GM19324 (cell line): ENCODE results near the gene RNF26.

Experiments used
- ATAC-seq: cut with Tn5 transposase; IDR thresholded peaks from one replicate; pipeline ENCODE4 v1.9.1; 2021; ENCODE audit warnings: mild to moderate bottlenecking, moderate library complexity; ENCODE audit not compliant: unreplicated experiment, low FRiP score

RNF26 gene

DNA sequence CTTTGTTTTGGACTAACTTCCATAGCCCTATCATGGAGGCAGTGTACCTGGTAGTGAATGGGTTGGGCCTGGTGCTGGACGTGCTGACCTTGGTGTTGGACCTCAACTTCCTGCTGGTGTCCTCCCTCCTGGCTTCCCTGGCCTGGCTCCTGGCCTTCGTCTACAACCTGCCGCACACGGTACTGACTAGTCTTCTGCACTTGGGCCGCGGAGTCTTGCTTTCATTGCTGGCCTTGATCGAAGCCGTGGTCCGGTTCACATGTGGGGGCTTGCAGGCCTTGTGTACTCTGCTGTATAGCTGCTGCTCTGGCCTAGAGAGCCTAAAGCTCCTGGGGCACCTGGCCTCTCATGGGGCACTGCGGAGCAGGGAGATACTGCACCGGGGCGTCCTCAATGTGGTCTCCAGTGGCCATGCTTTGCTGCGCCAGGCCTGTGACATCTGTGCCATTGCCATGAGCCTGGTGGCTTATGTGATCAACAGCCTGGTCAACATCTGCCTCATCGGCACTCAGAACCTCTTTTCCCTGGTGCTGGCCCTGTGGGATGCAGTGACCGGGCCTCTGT, 846 bp downstream of the RNF26 start:
- ATAC-seq, result no peak

DNA sequence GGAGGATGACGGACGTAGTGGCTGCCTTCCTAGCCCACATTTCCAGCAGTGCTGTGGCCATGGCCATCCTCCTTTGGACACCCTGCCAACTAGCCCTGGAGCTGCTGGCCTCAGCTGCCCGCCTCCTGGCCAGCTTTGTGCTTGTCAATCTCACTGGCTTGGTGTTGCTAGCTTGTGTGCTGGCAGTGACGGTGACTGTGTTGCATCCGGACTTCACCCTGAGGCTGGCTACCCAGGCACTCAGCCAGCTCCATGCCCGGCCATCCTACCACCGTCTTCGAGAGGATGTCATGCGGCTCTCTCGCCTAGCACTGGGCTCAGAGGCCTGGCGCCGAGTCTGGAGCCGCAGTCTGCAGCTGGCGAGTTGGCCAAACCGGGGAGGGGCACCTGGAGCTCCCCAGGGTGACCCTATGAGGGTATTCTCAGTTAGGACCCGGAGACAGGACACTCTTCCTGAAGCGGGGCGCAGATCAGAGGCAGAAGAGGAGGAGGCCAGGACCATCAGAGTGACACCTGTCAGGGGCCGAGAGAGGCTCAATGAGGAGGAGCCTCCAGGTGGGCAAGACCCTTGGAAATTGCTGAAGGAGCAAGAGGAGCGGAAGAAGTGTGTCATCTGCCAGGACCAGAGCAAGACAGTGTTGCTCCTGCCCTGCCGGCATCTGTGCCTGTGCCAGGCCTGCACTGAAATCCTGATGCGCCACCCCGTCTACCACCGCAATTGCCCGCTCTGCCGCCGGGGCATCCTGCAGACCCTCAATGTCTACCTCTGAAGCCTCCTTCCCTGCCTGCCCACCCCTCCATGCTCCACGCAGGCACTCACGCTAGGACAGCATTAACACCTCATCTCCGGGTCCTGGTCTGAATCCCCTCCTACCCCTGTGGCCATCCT, 1.6 kb downstream of the RNF26 start:
- no peak for ATAC-seq

DNA sequence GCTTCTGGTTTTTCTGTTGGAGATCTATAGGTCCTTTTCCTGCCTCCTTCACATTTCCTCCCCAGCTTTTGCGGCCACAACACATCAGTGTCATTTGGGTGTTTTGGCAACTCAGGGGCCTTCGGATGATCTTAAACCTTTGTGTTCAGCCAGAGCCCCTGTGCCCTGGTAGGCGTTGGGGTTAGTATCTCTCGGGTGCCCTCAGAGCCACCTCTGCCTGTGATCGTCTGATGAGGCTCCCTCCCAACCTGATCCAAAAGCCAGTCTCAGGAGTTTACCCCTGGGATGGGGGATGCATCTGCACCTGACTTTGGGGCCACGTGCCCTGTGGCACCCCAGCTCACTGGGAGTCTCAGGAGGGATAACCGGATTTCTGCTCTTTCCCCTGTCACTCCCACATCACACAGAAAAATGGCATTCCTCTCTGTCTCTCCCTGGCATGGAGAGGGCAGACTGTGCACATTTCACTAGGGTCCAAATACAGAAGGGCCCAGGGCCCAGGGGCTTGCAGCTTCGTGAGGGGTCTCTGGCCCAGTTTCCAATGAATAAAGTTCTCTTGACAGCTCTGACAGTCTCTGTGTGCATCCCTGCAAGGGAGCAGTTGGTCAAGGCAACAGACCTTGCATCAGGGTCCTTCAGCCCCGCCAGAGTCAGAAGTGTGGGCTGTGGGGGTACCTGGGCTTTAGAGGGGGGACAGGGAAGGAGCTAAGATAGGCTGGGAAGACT, 2.6 kb downstream of the RNF26 start:
- no peak for ATAC-seq

DNA sequence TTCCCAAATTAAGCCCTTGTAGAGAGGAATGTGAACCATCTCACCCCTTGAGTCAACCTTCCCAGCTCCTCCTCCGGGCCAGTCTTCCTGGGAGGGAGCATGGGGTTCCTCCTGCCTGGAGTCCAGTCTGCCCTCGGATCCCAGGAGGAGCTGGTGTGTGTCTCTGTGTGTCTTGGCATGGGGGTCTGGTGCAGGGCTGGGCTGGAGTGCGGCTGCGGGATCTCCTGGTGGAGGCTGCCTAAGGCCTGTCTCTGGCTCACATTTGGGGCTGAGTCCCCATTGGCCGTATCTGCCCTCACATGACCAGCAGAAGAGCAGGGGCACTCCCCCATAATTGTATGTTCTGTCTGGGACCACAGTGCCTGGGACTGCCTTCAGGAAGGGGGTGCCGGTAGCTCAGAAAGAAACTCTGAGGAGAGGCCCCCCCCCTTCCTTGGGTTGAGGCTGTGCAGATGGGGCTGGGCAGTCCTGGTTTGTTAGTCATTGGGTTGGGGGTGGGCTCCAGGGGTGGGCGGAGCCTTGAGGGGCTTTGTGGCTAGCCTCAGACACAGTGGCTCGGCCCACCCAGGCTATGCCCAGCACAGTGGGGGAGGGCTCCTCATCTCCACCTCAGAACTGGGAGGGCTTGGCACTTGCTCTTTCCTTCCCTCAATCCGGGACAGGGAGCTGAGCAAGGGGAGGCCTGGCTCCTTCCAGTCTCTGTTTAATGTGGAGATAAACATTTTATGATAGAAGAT, 3.4 kb downstream of the RNF26 start:
- ATAC-seq, result no peak

DNA sequence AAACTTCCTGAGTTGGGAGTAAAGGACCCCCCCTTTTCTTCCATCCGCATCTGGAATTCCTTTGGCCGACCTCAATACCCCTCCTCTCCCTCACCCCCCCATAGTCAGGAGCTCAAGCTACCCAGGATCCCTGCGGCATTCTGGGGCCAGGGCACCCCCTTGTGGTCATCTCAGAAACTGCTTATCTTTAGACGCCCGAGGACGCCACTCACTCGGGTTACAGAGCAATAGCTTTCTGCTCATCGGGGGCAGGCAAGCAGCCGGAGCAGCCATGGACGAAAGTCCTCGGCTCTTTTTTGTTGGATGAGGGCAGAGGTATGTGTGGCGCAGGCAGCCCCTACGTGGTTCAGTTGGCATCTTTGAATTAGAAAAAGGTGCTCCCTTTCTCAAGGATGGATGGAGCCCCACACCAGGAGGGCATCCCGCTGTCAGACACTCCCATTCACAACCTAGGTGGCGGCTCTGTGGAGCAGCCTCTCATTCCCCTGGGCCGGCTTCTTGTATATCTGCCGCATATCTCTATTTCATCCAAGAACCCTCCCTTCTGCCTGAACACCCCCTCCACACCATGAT, 4.1 kb downstream of the RNF26 start:
- no peak for ATAC-seq

DNA sequence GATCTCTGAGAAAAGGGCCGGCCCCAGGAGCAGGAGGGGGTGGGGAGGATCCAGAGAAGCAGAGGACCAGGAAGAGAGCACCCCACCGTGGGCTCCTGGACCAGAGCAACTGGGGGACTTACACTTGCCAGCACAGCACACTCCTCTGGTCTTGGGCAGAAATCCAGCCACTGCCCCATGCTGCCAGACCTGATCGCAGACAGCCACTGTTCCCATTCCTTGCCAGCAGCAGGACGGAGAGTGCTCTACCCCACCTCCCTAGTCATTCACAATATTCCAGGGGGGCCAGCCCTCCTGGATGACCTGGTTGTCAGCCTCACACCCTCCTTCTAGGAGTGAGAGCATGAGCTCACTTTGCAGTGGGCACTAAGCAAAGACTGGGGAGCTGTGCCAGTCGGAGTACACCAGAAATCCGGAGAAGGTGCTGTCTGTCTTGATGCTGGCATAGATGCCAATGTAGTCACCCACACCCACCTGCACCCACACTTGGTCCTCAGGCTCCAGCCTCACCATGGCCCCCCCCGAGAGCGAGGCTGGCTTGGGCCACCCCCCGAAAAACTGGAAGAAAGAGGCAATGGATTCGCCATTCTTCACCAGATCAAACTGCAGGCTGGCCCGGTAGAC, 4.8 kb downstream of the RNF26 start:
- no peak for ATAC-seq

DNA sequence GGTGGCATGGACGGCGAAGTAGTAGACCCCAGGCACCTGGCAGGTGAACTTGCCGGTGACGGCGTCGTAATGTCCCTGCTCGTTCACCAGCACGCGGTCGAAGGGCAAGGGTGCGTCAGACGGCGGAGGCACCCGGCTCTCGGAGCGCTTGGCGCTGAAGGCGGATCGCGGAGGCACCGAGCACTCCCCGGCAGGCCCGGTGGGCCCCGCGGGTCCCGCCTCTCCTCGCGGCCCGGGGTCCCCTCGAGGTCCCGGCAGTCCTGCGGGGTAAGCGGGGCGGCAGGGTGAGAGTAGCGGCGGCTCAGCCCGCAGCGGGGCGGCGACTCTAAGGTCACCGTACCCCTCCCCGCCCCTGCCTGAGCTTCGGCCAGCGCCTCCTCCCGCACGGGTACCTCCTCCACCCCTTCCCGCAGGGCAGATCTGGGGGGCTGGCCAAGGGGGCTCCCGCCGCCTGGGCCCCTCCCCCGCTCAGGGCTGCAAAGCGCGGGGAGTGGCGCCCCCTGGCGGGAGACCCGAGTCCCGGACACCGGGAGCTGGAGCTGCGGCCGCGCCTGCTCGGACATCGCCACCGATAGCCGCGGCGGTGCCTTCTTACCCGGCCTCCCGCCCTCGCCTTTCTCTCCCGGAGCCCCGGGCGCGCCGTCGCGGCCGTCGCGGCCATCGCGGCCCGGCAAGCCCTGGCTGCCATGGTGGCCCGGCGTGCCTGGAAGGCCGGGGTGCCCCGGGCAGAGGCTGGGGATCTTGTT, 5.4 kb downstream of the RNF26 start:
- no peak for ATAC-seq

DNA sequence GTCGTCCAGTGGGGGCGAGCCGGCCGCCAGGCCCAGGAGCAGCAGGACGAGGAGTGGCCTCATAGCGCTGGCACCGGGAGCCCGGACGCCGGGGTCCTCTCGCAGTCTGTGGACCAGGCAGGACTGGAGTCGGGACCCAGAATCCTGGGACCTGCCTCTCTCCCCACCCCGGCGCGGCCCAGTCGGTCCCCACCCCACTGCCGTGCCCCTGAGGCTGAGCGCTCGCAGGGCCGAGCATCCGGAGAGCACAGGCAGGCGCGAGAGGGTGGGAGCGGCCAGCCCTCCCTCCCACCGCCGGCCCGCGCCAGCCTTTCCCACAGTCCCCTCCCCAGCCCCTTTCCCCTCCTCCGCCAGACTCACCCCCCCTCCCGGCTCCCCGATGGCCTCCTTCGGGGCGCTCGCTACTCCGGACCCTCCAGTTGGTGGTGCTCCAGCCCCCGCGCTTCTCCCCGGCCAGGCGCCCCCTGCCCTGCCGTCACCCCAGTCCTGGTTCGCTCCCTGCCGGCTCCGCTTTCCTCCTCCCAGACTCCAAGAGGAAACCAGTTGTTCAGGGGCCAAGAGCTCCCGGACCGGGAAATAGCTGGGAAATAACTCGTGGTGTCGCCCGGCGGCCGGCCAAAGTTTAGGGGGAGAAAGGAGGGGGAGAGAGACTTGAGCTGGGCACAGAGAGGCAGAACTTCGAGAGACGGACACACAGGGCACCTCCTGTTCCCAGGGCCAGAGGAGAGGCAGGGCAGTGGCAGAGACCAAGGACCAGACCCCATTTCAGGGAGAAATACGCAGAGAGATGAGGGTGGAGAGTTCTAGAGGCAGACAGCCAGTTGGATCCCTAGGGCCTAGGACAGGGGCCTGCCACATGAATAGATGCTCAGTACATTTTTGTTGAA, 6.3 kb downstream of the RNF26 start, which contains the start of gene C1QTNF5:
Gene C1QTNF5 (minus strand): TSS at position 549 of the 887 bp plus-strand sequence. CDS start 486 bp downstream, at position 63.
- ATAC-seq, result no peak

DNA sequence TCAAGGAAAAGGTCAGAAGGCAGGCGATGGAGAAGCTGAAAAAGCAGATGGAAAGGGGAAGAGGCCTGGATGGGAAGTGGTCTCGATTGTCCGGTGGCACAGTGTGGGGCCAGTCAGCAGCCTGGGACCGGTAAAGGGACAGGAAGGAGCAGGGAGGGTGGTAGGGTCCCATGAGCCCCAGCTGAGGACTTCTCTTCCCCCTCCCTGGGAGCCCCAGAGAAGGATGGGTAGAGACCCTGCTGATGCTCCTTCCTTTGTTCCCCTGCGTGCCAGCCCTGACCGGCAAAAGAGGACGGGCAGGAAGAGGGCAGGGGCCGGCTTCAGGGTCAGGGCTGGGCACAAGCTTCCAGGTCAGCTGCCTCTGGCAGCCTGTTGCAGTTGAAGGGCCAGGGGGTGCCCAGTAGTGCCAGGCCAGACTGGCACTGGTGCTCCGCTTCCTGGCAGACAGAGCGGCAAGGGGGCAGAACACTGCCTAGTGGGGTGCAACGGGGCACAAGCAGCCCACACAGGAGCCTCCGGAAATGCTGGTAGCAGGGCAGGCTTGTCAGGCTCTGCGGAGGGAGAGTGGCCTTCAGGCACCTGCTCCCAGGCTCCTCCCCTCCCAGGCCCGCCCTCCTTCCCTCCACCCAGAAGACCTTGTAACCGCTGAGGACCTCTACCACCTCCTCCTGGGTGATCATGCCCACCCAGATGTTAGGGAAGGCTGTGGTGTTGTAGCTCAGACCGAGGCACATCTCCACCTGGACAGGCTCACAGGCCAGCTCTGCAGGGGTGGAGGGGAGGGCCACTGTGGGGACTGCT, 7.1 kb downstream of the RNF26 start:
- ATAC-seq, result no peak

DNA sequence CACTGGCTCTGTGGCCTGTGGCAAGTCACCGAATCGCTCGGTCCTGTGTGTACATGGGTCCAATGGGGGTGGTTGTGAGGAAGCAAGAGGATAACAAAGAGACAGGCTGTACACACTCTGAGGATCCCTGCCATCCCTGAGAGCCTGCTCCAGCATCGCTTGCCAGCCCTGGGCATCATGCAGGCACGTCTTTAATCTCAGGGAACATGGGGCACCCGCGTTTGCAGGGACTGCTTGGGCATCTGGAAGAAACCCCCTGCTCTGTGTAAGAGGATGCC, 7.6 kb downstream of the RNF26 start:
- no peak for ATAC-seq

DNA sequence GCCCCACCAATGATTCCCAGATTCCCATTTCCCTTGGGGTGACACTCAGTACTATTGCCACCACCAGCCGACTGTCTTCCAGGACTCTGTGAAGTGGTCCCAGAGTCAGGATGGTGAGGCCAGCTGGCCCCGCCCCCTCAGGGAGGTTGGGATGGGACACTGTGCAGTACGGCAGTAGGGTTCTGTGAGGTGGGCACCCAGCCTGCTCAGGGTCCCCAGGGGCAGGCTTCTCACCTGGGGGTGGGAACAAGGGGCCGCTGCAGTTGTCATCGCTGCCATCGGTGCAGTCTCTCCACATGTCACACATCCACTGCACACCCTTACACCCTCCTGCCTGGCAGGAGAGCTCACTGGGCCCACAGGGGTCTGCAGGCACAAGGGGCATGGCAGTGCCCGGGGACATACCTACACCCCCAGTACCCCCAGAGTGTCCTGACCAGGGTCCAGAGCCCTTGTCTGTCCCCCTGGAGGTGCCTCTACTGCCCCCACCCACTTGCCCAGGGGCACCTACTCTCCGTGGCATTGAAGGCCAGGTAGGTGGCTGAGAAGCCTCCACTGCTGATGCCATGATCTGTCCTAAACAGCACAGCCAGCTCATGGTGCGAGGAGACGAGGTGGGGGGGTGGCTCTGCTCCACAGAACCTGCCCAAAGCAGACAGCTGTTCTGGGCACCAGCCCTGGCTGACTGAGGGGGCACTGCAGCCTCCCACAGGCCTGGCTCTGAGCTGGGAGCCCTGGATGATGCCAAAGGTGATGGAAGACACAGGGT, 8.2 kb downstream of the RNF26 start:
- ATAC-seq, result no peak

DNA sequence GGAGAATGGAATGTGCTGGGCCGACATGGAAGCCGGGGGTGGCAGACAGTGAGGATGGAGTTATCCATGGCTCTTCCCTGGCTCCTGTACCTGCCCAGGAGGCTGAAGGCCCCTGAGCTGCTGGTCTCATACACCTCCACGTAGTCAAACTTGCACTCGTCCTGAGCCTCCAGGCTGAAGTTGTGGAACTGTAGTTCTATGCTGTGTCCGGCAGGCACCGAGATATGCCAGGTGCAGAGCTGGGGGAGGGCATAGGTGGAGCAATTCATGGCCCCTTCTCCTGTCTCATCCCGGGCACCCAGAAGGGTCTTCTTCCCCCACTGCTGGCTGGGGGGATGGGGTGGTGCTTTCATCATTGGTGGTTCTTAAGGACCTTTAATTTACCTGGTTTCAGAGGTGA, 9.4 kb downstream of the RNF26 start:
- ATAC-seq, result no peak

DNA sequence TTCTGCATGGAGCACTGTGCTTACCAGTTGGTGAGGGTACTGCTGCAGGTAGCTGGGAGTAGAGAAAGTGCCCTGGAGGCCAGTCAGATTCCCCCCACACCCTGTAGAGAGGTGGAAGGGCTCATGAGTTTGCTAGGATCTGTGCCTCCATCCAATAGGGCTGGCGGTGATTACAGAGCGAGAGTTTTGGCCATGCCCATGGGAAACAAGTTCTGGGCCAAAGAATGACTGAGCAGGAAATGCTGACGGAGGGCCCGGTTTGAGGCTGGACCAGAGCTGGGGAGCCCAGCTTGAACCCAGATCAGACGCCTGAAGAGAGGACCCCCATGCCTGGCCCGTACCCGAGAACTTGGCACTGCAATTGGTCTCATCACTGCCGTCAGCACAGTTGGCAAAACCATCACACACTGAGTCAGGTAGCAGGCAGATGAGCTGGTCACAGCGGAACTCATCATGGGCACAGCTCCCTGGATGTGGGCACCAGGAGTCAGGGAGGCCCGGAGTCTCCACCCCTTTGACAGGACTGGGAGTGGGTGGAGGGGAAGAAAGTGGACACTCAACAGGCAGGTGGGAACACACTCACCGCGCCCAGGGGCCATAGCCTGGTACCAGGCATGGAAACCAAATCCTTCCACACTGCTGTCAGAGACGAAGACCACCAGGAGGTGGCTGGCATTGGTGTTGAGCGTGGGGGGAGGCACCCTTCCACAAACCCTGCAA, 10.1 kb downstream of the RNF26 start:
- ATAC-seq, result no peak

DNA sequence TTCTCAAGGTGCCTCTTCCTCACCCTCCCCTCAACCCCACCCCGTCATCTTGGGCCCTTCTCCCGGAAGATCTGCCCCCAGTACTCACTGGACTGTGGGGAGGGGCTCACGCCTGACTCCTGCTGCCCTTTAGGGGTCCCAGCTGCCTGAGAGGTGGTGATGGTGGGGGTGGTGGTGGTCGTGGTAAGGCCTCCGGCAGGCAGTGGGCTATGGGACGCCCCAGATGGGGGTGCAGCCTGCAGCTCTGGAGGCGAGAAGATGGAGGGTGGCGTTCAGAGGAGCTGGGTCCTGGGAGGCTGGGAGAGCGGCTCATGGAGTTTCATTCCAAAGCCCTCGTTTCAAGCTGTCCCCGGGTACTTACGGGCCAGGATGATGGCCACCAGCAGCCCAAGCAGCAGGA, 11.4 kb downstream of the RNF26 start:
- no peak for ATAC-seq

DNA sequence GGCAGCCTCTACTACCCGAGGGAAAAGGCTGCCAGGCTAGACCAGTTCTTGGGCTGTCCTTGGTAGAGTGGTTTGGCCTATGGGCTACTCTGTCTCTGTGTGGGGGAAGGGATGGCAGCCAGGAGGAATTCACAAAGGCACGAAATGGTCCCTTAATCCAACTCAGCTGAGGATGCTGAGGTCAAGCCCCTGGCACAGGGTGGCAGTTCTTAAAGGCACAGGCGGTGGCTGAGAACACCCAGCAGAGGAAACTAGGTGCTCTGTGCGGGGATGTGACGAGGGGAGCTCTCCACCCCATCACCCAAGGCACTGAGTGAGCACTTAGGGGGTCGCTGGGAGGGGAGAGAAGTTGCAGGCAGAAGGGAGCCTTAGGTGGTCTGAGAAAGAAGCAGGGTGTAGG, 12.3 kb downstream of the RNF26 start, which contains the start of gene MFRP:
Gene MFRP (minus strand): TSS at position 101 of the 400 bp plus-strand sequence. CDS start 192 bp downstream, outside the sequence.
- ATAC-seq, result no peak

DNA sequence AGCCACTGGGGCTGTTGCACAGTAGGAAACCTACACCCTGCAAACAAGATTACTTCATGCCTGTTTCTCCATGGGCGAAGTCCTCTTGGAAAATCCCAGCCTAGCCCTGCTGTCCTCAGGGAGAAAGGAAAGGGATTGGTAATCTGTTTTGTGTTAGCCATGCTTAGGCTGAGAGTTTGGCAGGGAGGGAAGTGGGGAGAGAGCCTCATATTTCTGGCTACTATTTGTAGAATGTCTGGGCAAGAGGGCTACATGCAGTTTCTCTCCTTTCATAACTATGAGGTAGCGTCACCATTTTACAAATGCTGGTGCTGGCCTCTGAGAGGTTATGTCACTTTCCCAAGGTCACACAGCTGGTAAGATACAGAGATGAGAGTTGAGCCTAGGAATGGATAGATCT, 12.9 kb downstream of the RNF26 start:
- ATAC-seq, result no peak
